Measurements from ENCODE around the gene RREB1. TPM values are rescaled to one million over a fixed set of nuclear protein-coding genes. Genes with fewer than 3 reads are reported as not detected.
A peak's percentile ranks its signal among the peaks of the same experiment; 100 is the strongest.

RREB1 gene
- total and polyA plus RNA-seq, 4 experiments from 2014 or later, result 0.50 to 43.4 (median 25.2) TPM

- H3K36me3 ChIP-seq (ENCODE audit: insufficient read depth, low read length), result peaks cover 47% of the 10 kb centered on the region
- no peaks in the 10 kb centered on the region for H3K27me3 Mint-ChIP-seq
- no peak overlapping the region for H3K4me3 Mint-ChIP-seq
- H3K4me1 ChIP-seq (ENCODE audit: insufficient read depth, low read length), result peaks cover 6% of the 10 kb centered on the region
- ChIA-PET CTCF (ENCODE audit: partially characterized antibody) (interaction anchor here (1.2 kb wide), 1 partner anchor 9 kb away, joined by 5 read pairs; no protein-coding TSS in a partner anchor), POLR2A (ENCODE audit: partially characterized antibody) (no interaction called here)
- H3K9me3 Mint-ChIP-seq, result peaks cover 0 to 3% (median 0%) of the 10 kb centered on the region in 8 donors
- intact Hi-C loops (cut with micrococcal nuclease), result no loop called here
- peaks cover 20 to 48% of the 10 kb centered on the region in 2 donors for H3K36me3 Mint-ChIP-seq
- DNase-seq, result no peak
- H3K9me3 ChIP-seq (ENCODE audit: control insufficient read depth in 1 of 2, low read length in 2 of 2), result no peaks in the 10 kb centered on the region
- H3K27ac Mint-ChIP-seq, result no peak overlapping the region
- peaks cover 4 to 9% (median 8%) of the 10 kb centered on the region in 4 donors for H3K4me1 Mint-ChIP-seq
- no peak overlapping the region for H3K27ac ChIP-seq (ENCODE audit: low read depth, low read length)
- H3K4me3 ChIP-seq (ENCODE audit: low read length in 2 of 2), result no peak overlapping the region
- H3K27me3 ChIP-seq (ENCODE audit: insufficient read depth, low read length), result no peaks in the 10 kb centered on the region
Observed at GRCh38 chr6:7247828-7248227, 140.1 kb downstream of the RREB1 start.

GRCh38 chr6:7249391-7249790 lies 141.6 kb downstream of the RREB1 start:
- DNase-seq, result no peak
- H3K36me3 Mint-ChIP-seq, result peaks cover 20 to 41% of the 10 kb centered on the region in 2 donors
- CTCF ChIA-PET (ENCODE audit: partially characterized antibody), result interaction anchor here (1.2 to 1.3 kb wide), 2 partner anchors 10 kb away, joined by 4 read pairs; no protein-coding TSS in a partner anchor
- peaks cover 0 to 1% (median 0%) of the 10 kb centered on the region in 4 donors for H3K4me1 Mint-ChIP-seq
- no peak overlapping the region for H3K27ac ChIP-seq (ENCODE audit: low read depth, low read length)
- peaks cover 0 to 3% (median 0%) of the 10 kb centered on the region in 8 donors for H3K9me3 Mint-ChIP-seq
- peaks cover 47% of the 10 kb centered on the region for H3K36me3 ChIP-seq (ENCODE audit: insufficient read depth, low read length)
- intact Hi-C loops (cut with micrococcal nuclease), result no loop called here
- H3K9me3 ChIP-seq (ENCODE audit: control insufficient read depth in 1 of 2, low read length in 2 of 2), result no peaks in the 10 kb centered on the region
- no peaks in the 10 kb centered on the region for H3K27me3 ChIP-seq (ENCODE audit: insufficient read depth, low read length)
- H3K4me3 ChIP-seq (ENCODE audit: low read length in 2 of 2), result no peak overlapping the region
- no peak overlapping the region for H3K4me3 Mint-ChIP-seq
- POLR2A ChIA-PET (ENCODE audit: partially characterized antibody), result no interaction called here
- no peaks in the 10 kb centered on the region for H3K4me1 ChIP-seq (ENCODE audit: insufficient read depth, low read length)
- H3K27ac Mint-ChIP-seq, result no peak overlapping the region
- H3K27me3 Mint-ChIP-seq, result no peaks in the 10 kb centered on the region

- POLR2A ChIA-PET (ENCODE audit: partially characterized antibody), result no interaction called here
- Mint-ChIP-seq H3K27me3 (no peaks in the 10 kb centered on the region), H3K4me3 (no peak overlapping the region), H3K9me3 (peaks cover 0 to 4% (median 0%) of the 10 kb centered on the region in 8 donors), H3K36me3 (peaks cover 20 to 38% of the 10 kb centered on the region in 2 donors), H3K27ac (no peak overlapping the region), H3K4me1 (peaks cover 0 to 1% (median 0%) of the 10 kb centered on the region in 4 donors)
- Histone ChIP-seq H3K4me1 (ENCODE audit: insufficient read depth, low read length) (no peaks in the 10 kb centered on the region), H3K27ac (ENCODE audit: low read depth, low read length) (no peak overlapping the region), H3K4me3 (ENCODE audit: low read length in 2 of 2) (no peak overlapping the region), H3K36me3 (ENCODE audit: insufficient read depth, low read length) (peaks cover 44% of the 10 kb centered on the region), H3K27me3 (ENCODE audit: insufficient read depth, low read length) (no peaks in the 10 kb centered on the region), H3K9me3 (ENCODE audit: control insufficient read depth in 1 of 2, low read length in 2 of 2) (no peaks in the 10 kb centered on the region)
- CTCF ChIA-PET (ENCODE audit: partially characterized antibody), result interaction anchor here (1.3 kb wide), 1 partner anchor 9 kb away, joined by 4 read pairs; no protein-coding TSS in a partner anchor
- intact Hi-C loops (cut with micrococcal nuclease), result no loop called here
- no peak for DNase-seq
Observed at GRCh38 chr6:7249946-7250643, 142.3 kb downstream of the RREB1 start.

GRCh38 chr6:7250812-7251211 lies 143.1 kb downstream of the RREB1 start:
- Mint-ChIP-seq H3K27me3 (no peaks in the 10 kb centered on the region), H3K9me3 (peaks cover 0 to 11% (median 0%) of the 10 kb centered on the region in 8 donors), H3K4me1 (peaks cover 0 to 1% (median 0%) of the 10 kb centered on the region in 4 donors), H3K27ac (peak overlapping the region in 1 of 7 donors; percentile 44), H3K4me3 (no peak overlapping the region), H3K36me3 (peaks cover 20 to 34% of the 10 kb centered on the region in 2 donors)
- intact Hi-C loops (cut with micrococcal nuclease), result no loop called here
- H3K9me3 ChIP-seq (ENCODE audit: control insufficient read depth in 1 of 2, low read length in 2 of 2), result no peaks in the 10 kb centered on the region
- no peak overlapping the region for H3K27ac ChIP-seq (ENCODE audit: low read depth, low read length)
- peaks cover 40% of the 10 kb centered on the region for H3K36me3 ChIP-seq (ENCODE audit: insufficient read depth, low read length)
- H3K4me3 ChIP-seq (ENCODE audit: low read length in 2 of 2), result no peak overlapping the region
- no peaks in the 10 kb centered on the region for H3K27me3 ChIP-seq (ENCODE audit: insufficient read depth, low read length)
- no peak for DNase-seq
- ChIA-PET CTCF (ENCODE audit: partially characterized antibody) (interaction anchor here (1.0 kb wide), 1 partner anchor 9 kb away, joined by 3 read pairs; no protein-coding TSS in a partner anchor), POLR2A (ENCODE audit: partially characterized antibody) (no interaction called here)
- no peaks in the 10 kb centered on the region for H3K4me1 ChIP-seq (ENCODE audit: insufficient read depth, low read length)

GRCh38 chr6:7251646-7252260 lies 144.0 kb downstream of the RREB1 start:
- intact Hi-C loops (cut with micrococcal nuclease), result no loop called here
- Mint-ChIP-seq H3K4me3 (no peak overlapping the region), H3K9me3 (peaks cover 0 to 8% (median 3%) of the 10 kb centered on the region in 8 donors), H3K36me3 (peaks cover 20 to 34% of the 10 kb centered on the region in 2 donors), H3K27ac (no peak overlapping the region), H3K27me3 (no peaks in the 10 kb centered on the region), H3K4me1 (peaks cover 0 to 1% (median 0%) of the 10 kb centered on the region in 4 donors)
- POLR2A ChIA-PET (ENCODE audit: partially characterized antibody), result no interaction called here
- DNase-seq, result no peak
- CTCF ChIA-PET (ENCODE audit: partially characterized antibody), result interaction anchor here (0.8 to 1.4 kb wide), 4 partner anchors 8 to 14 kb away, joined by 3 to 8 read pairs (median 4); no protein-coding TSS in a partner anchor
- Histone ChIP-seq H3K36me3 (ENCODE audit: insufficient read depth, low read length) (peaks cover 31% of the 10 kb centered on the region), H3K4me3 (ENCODE audit: low read length in 2 of 2) (no peak overlapping the region), H3K4me1 (ENCODE audit: insufficient read depth, low read length) (no peaks in the 10 kb centered on the region), H3K9me3 (ENCODE audit: control insufficient read depth in 1 of 2, low read length in 2 of 2) (no peaks in the 10 kb centered on the region), H3K27ac (ENCODE audit: low read depth, low read length) (no peak overlapping the region), H3K27me3 (ENCODE audit: insufficient read depth, low read length) (no peaks in the 10 kb centered on the region)

GRCh38 chr6:7252390-7252789 lies 144.6 kb downstream of the RREB1 start:
- Mint-ChIP-seq H3K36me3 (peaks cover 20 to 31% of the 10 kb centered on the region in 2 donors), H3K9me3 (peaks cover 0 to 9% (median 3%) of the 10 kb centered on the region in 8 donors), H3K4me3 (no peak overlapping the region), H3K27me3 (no peaks in the 10 kb centered on the region), H3K4me1 (peaks cover 0 to 1% (median 0%) of the 10 kb centered on the region in 4 donors), H3K27ac (no peak overlapping the region)
- H3K27ac ChIP-seq (ENCODE audit: low read depth, low read length), result no peak overlapping the region
- CTCF ChIA-PET (ENCODE audit: partially characterized antibody), result interaction anchor here (0.8 to 1.4 kb wide), 3 partner anchors 9 to 14 kb away, joined by 3 to 8 read pairs (median 4); no protein-coding TSS in a partner anchor
- POLR2A ChIA-PET (ENCODE audit: partially characterized antibody), result no interaction called here
- no peak overlapping the region for H3K4me3 ChIP-seq (ENCODE audit: low read length in 2 of 2)
- intact Hi-C loops (cut with micrococcal nuclease), result no loop called here
- H3K4me1 ChIP-seq (ENCODE audit: insufficient read depth, low read length), result no peaks in the 10 kb centered on the region
- no peak for DNase-seq
- H3K9me3 ChIP-seq (ENCODE audit: control insufficient read depth in 1 of 2, low read length in 2 of 2), result no peaks in the 10 kb centered on the region
- no peaks in the 10 kb centered on the region for H3K27me3 ChIP-seq (ENCODE audit: insufficient read depth, low read length)
- peaks cover 28% of the 10 kb centered on the region for H3K36me3 ChIP-seq (ENCODE audit: insufficient read depth, low read length)
